ENCODE measurements around the gene FHL2. TPM values are rescaled to one million over a fixed set of nuclear protein-coding genes. Genes with fewer than 3 reads are reported as not detected.
A peak's percentile ranks its signal among the peaks of the same experiment; 100 is the strongest.
"Not testable (repeated sequence)": the region's sequence is repeated elsewhere in the genome, so short reads cannot be mapped to it uniquely, and the experiment has no call there.

Gene FHL2
- total and polyA plus RNA-seq, 2 experiments from 2014 or later: 612 to 1,288 TPM

DNA sequence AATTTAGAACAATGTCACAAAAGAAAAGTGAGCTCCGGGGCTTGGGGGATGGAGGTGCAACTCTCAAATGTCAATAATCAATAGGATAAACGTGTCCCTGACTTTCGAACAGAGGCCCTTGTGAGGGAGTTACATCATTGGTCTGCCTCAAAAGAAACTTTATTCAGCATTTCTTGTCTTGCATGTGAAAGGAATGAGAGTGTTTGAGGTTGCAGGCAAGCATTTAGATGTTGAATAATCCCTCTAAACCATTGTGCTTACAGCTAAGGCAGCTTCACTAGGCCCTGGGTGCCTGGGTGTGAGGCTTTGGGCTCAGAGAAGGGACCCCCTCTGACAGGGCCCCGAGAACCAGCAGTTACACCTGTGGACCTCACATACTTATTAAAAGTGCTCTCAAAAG is 28.6 kb upstream of the FHL2 start:
- H3K4me1 ChIP-seq (ENCODE audit: low read depth): peaks cover 26% of the 10 kb centered on the region
- DNase-seq (ENCODE audit: low read depth in 1 of 2, low spot score in 1 of 2): no peak
- H3K27me3 ChIP-seq: no peaks in the 10 kb centered on the region
- H3K27ac ChIP-seq: peak overlapping the region; percentile 81
- H3K36me3 ChIP-seq: peaks cover 10% of the 10 kb centered on the region
- no peak overlapping the region for H3K4me3 ChIP-seq
- no peaks in the 10 kb centered on the region for H3K9me3 ChIP-seq (ENCODE audit: low read depth)
- TF ChIP-seq, protein P1, sequence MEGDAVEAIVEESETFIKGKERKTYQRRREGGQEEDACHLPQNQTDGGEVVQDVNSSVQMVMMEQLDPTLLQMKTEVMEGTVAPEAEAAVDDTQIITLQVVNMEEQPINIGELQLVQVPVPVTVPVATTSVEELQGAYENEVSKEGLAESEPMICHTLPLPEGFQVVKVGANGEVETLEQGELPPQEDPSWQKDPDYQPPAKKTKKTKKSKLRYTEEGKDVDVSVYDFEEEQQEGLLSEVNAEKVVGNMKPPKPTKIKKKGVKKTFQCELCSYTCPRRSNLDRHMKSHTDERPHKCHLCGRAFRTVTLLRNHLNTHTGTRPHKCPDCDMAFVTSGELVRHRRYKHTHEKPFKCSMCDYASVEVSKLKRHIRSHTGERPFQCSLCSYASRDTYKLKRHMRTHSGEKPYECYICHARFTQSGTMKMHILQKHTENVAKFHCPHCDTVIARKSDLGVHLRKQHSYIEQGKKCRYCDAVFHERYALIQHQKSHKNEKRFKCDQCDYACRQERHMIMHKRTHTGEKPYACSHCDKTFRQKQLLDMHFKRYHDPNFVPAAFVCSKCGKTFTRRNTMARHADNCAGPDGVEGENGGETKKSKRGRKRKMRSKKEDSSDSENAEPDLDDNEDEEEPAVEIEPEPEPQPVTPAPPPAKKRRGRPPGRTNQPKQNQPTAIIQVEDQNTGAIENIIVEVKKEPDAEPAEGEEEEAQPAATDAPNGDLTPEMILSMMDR (IDR thresholded peaks at IDR 0.05; ENCODE audit: low read depth, low read length): no peak

DNA sequence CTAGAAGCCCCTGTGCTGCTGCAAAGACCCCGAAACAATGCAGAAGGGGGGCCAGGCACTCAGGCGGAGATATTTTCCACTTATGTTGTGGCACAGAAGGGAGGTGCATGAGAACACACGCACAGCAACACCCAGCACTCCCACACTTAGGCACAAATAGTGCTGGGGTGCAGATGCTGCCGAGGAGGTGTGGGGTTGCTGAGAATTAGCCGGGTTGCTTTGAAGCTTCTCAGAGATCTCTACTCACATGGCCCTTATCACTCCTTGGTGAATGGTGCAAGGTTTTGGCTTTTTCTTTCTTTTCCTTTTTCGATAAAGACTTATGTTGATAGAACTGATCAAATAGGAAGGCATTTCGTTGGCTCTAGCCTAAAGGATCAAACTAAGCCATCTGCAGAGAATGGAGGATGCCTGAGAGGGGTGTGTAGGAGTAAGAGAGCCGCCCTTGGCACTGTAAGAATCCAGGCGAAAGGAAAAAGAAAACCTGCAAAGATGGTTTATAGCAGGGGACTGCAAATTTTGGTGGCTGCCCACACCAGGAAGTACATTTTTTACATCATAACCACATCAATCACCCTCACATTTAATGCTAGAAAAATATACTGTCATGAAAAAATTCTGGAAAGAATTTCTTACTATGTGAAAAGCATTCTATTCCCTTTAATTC is 27.9 kb upstream of the FHL2 start:
- TF ChIP-seq, protein P1 (IDR thresholded peaks at IDR 0.05; ENCODE audit: low read depth, low read length): no peak
- Histone ChIP-seq H3K27ac (peak overlapping the region; percentile 81), H3K4me1 (ENCODE audit: low read depth) (peaks cover 19% of the 10 kb centered on the region), H3K36me3 (peaks cover 7% of the 10 kb centered on the region), H3K9me3 (ENCODE audit: low read depth) (no peaks in the 10 kb centered on the region), H3K27me3 (no peaks in the 10 kb centered on the region), H3K4me3 (no peak overlapping the region)
- no peak for DNase-seq (ENCODE audit: low read depth in 1 of 2, low spot score in 1 of 2)

DNA sequence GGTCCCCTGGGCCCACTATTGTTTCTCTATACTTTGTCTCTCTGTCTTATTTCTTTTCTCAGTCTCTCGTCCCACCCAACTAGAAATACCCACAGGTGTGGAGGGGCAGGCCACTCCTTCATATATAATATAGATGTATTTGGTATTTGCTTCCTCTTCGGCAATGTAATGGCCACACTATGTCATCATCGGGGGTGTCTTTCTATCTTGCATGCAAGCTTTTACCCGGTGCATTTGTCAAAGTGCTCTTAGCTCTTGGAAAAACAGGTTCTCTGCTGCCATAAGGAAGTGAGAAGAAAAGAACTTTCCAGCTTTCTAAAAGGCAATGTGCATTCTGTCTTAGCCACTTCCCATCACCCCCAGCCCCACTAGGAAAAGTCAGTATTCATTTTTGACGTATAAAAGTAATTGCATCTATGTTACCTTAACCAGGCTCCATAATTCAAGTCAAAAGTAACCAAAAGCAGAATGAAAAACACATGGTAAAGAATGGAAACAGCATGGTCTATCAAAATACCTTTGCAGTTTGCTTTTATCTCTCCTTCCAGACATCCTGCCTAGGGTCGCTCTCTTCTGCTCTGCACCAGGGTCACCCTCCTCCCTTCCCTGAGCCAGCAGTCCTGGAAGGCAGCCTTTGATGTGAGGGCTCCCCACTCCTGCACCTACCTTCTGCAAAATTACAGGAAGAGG is 27.2 kb upstream of the FHL2 start:
- H3K4me3 ChIP-seq: no peak overlapping the region
- TF ChIP-seq, protein P1 (IDR thresholded peaks at IDR 0.05; ENCODE audit: low read depth, low read length): no peak
- H3K9me3 ChIP-seq (ENCODE audit: low read depth): no peaks in the 10 kb centered on the region
- H3K36me3 ChIP-seq: peaks cover 12% of the 10 kb centered on the region
- peaks cover 12% of the 10 kb centered on the region for H3K4me1 ChIP-seq (ENCODE audit: low read depth)
- no peak for DNase-seq (ENCODE audit: low read depth in 1 of 2, low spot score in 1 of 2)
- no peaks in the 10 kb centered on the region for H3K27me3 ChIP-seq
- peak overlapping the region; percentile 81 for H3K27ac ChIP-seq

DNA sequence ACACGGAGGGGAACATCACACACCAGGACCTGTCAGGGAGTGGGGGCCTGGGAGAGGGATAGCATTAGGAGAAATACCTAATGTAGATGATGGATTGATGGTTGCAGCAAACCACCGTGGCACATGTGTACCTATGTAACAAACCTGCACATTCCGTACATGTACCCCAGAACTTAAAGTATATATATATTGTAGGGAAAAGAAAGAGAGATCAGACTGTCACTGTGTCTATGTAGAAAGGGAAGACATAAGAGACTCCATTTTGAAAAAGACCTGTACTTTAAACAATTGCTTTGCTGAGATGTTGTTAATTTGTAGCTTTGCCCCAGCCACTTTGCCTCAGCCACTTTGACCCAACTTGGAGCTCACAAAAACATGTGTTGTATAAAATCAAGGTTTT is 26.0 kb upstream of the FHL2 start:
- not testable (repeated sequence) for H3K4me1 ChIP-seq (ENCODE audit: low read depth); H3K27ac ChIP-seq; H3K4me3 ChIP-seq; DNase-seq (ENCODE audit: low read depth in 1 of 2, low spot score in 1 of 2); H3K27me3 ChIP-seq; H3K9me3 ChIP-seq (ENCODE audit: low read depth)
- peaks cover 11% of the 10 kb centered on the region for H3K36me3 ChIP-seq

DNA sequence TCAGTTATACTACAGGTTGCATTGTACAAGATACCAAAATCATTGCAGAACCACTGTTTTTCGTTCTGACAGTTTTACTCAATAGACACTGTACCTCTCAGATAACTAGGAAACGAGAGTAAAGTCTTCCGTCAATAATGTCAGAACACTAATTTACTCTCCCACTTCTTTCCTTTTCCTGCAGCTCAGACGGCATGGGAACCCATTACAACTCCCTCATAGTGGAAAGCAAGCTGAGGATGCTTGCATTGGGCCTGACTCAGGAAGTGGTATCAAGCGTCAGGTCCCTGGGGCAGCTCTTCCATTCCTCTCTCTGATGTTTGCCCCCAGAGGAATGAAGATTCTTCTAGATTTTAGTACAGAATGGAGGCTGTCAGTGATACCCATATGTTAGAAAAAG is 23.9 kb upstream of the FHL2 start:
- peak overlapping the region; percentile 4 for H3K27ac ChIP-seq
- H3K36me3 ChIP-seq: peaks cover 11% of the 10 kb centered on the region
- no peak overlapping the region for H3K4me3 ChIP-seq
- H3K4me1 ChIP-seq (ENCODE audit: low read depth): peaks cover 13% of the 10 kb centered on the region
- TF ChIP-seq, protein P1 (IDR thresholded peaks at IDR 0.05; ENCODE audit: low read depth, low read length): no peak
- no peak for DNase-seq (ENCODE audit: low read depth in 1 of 2, low spot score in 1 of 2)
- H3K9me3 ChIP-seq (ENCODE audit: low read depth): no peaks in the 10 kb centered on the region
- H3K27me3 ChIP-seq: no peaks in the 10 kb centered on the region

DNA sequence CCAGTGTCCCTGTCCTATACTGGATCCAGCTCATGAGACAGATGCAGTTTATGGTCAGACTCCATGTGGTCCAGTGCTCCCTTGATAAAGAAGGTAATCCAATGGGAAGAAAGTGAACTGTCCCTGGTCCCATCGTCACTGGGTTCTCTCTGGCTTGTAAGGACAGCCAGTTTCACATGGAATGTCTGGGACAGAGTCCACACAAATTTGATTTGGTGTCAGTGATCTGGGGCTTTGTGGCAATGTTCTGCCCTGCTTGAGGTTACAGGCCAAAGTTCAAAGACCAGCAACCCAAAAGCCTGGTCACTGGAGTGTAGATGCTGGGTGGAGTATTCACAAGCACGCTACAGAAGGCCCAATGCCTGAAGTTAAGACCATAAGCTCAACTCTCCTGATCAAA is 22.2 kb upstream of the FHL2 start:
- H3K36me3 ChIP-seq: peaks cover 11% of the 10 kb centered on the region

More for the DNA sequence above, 22.2 kb upstream of the FHL2 start:
- Histone ChIP-seq H3K9me3 (ENCODE audit: low read depth) (no peaks in the 10 kb centered on the region), H3K27me3 (no peaks in the 10 kb centered on the region), H3K4me3 (no peak overlapping the region), H3K4me1 (ENCODE audit: low read depth) (peaks cover 12% of the 10 kb centered on the region), H3K27ac (peak overlapping the region; percentile 48)
- TF ChIP-seq, protein P1 (IDR thresholded peaks at IDR 0.05; ENCODE audit: low read depth, low read length): no peak
- DNase-seq (ENCODE audit: low read depth in 1 of 2, low spot score in 1 of 2): no peak
